OCI-M2 (cell line): ENCODE data around the gene RTF1.
"Not testable (repeated sequence)": the region's sequence is repeated elsewhere in the genome, so short reads cannot be mapped to it uniquely, and the experiment has no call there.

Experiments
- DNase-seq: peaks from one replicate; lab custom pipeline; 2025; ENCODE audit not compliant: unreplicated experiment; lab: John Stamatoyannopoulos, UW

RTF1 gene

GRCh38 chr15:41416742-41417417, at the start of gene RTF1:
RTF1 (plus strand) TSS chr15:41417095; CDS start chr15:41417116, 21 bp downstream.
- DNase-seq = peak; percentile 44

GRCh38 chr15:41367418-41367817, 49.5 kb upstream of the RTF1 start:
- no peak for DNase-seq

- no peak for DNase-seq
These were observed 38.9 kb upstream of the RTF1 start for GRCh38 chr15:41377978-41378377.

DNA sequence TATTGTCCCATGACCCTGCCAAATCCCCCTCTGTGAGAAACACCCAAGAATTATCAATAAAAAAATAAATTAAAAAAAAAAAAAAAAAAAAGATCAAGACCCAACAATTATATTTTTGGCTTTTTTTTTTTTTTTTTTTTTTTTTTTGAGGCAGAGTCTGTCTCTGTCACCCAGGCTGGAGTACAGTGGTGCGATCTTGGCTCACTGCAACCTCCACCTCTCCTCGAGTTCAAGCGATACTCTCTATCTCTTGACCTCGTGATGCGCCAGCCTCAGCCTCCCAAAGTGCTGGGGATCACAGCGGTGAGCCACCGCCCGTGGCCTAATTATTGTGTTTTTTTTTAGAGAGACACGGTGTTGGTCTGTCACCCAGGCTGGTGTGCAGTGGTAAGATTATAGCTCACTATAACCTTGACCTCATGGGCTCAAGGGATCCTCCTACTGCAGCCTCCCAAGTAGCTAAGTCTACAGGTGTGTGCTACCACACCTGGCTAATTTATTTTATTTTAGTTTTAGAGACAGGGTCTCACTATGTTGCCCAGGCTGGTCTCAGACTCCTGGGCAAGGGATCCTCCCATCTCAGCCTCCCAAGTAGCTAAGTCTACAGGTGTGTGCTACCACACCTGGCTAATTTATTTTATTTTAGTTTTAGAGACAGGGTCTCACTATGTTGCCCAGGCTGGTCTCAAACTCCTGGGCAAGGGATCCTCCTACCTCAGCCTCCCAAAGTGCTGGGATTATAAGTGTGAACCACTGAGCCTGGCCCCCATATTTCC, 32.7 kb upstream of the RTF1 start:
- DNase-seq = not testable (repeated sequence)

DNA sequence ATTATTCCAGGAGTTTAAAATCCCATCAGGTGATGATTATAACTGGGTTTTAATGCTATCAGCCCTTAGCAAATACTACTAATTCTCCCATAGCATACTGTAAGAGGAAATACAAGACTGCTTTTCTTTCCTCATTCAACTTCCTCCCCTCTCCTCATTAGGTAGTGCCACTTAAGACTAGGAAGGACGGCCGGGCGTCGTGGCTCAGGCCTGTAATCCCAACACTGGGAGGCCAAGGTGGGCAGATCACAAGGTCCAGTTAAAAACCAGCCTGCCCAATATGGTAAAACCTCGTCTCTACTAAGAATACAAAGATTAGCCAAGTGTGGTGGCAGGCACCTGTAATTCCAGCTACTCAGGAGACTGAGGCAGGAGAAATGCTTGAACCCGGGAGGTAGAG, 29.2 kb upstream of the RTF1 start:
- no peak for DNase-seq

DNA sequence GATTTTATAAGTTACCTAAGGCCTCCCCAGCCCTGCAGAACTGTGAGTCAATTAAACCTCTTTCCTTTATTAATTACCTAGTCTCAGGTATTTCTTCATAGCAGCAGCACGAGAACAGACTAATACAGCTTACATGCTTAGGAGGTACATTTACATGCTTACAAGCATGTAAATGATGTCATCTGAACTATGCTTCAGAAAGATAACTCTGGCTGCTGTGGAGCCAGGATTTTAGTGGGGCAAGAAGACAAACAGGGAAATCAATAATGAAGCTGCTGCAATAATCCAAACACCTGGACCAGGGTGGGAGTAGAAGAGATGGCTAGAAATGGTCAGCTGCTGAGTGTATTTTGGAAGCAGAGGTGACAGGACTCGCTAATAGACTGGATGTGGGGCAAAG, 24.2 kb upstream of the RTF1 start:
- no peak for DNase-seq

- DNase-seq = no peak
These were observed 22.0 kb upstream of the RTF1 start for GRCh38 chr15:41394924-41395323.

GRCh38 chr15:41396111-41396510, 20.8 kb upstream of the RTF1 start:
- no peak for DNase-seq

GRCh38 chr15:41401904-41402267, 15.0 kb upstream of the RTF1 start:
- DNase-seq = no peak

DNA sequence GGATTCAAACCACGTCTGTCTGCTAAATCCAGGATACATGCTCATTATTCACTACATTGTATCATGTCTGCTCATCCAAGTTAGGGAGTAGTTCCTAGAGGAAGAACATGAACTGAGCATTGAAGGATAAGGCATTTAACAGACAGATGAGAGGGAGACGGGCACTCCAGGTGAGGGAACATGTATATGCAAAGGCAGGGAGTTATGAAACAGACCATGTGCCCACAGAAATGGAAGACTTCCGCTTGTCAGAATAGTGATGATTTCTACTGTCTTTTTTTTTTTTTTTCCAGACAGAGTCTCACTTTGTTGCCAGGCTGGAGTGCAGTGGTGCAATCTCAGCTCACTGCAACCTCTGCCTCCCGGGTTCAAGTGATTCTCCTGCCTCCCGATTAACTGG, 9.6 kb upstream of the RTF1 start:
- no peak for DNase-seq

- DNase-seq = no peak
These were observed 8.7 kb upstream of the RTF1 start for GRCh38 chr15:41408234-41408641.

GRCh38 chr15:41411031-41411430, 5.9 kb upstream of the RTF1 start:
- DNase-seq = no peak

GRCh38 chr15:41411441-41411840, 5.5 kb upstream of the RTF1 start:
- DNase-seq = no peak

DNA sequence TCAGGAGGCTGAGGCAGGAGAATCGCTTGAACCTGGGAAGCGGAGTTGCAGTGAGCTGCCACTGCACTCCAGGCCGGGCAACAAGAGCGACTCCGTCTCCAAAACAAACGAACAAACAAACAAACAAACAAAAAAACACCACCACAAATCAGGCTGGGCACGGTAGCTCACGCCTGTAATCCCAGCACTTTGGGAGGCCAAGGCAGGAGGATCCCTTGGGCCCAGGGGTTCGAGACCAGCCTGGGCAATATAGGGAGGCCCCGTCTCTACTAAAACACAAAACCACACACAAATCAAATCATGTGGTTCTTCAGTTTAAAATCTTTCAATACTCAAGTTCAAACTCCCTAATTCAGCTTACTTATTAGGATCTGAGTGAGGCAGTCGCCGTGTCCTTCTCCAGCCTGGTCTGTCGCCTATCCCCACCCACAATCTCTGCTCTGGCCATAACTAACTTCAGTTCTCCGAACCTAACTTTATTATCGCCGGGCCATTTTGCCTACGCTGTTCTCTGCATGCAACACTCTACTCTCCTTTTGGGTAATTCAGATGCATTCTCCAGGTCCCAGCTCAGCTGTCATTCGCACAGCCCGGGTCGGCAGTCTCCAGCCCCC, 660 bp upstream of the RTF1 start:
- no peak for DNase-seq

GRCh38 chr15:41417418-41418195, 712 bp downstream of the RTF1 start:
- DNase-seq = no peak

DNA sequence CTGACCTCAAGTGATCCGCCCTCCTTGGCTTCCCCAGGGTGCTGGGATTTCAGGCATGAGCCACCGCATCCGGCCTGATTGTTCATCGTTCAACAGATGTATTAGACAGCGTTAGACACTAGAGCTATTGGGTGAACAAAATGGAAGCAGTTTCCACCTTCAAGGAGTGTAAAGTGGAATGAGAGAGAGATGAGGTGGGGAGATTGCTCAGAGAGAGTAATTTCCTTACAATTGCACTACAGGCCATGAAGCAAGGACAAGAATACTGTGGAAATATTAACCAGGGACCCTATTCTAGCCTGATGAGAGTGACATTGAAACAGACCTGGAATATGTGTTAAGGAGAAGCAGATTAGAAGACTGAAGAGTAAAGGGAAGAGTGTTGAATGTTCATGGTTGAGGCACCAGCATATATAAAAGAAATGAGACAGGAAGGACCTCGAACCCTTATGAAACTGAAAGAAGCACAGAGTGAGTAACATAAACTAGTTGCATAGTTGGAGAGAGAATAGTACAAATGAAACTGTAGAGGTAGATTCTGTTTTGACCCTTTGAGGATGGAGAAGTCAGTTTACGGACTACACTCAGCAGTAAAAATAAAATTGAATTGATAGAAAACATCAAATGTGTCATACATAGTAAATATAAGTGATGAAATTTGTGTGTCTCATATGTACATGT, 7.2 kb downstream of the RTF1 start:
- no peak for DNase-seq

- DNase-seq = no peak
These were observed 7.9 kb downstream of the RTF1 start for GRCh38 chr15:41424809-41425208.

DNA sequence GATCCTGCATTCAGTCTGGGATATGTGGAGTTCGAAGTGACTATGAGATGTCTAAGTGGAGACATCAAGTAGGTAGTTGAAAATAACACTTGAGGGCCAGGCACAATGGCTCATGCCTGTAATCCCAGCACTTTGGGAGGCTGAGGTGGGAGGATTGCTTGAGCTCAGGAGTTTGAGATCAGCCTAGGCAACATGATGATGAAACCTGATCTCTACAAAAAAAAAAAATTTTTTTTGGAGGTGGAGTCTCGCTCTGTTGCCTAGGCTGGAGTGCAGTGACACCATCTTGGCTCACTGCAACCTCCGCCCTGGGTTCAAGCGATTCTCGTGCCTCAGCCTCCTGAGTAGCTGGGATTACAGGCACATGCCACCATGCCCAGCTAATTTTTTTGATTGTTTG, 9.0 kb downstream of the RTF1 start:
- not testable (repeated sequence) for DNase-seq

DNA sequence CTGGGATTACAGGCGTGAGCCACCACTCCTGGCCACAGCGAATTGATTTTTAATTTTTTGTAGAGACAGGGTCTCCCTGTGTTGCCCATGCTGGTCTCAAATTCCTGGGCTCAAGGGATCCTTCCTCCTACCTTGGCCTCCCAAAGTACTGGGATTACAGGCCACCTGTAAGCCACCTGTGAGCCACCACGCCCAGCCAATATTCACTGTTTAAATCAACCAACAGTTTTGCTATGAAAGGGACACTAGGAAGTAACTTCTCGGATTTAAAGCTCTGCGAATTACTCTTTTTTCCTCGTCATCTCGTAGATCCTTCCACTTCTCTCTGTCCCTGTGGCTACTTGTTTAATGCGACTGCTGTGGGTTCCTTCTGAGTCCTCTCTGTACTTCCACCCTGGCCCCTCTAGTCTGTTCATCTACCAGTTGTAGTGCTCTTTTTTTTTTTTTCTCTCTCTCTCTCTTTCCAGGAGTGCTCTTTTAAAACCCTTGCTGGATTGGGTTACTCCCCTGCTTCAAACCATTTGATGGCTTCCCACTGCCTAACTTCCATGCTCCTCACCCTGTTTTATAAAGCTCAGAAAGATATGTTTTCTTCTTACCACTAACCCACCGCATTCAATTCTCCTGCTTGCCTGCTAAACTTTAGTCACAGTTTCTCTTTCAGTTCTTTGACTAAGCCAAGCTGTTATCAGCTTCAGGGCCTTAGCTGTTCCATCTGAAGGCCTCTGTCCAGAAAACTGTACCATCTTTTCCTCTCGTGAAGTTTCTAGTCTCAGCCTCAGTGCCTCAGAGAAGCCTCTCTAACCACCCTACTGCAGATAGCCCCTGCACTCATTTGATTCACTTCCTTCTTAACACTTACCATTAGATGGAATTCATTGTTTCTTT, 12.4 kb downstream of the RTF1 start:
- DNase-seq = no peak
